SK-N-SH treated with all-trans-retinoic acid at 6 μM for 48 hours (cell line): Measurements from ENCODE around the gene CLN6.

Experiments used
- ATAC-seq: fragments of 200-7000 bp; cut with Tn5 transposase; 3 replicates; pipeline ENCODE4 v1.9.1; 2020; ENCODE audit warnings: mild to moderate bottlenecking, moderate library complexity
- ARNTL ChIP-seq: fragments of 450-650 bp; formaldehyde crosslinking; IDR thresholded peaks from 2 replicates; pipeline ENCODE4 v1.5.0; 2020; ENCODE audit warnings: low read depth, mild to moderate bottlenecking, moderate library complexity, borderline replicate concordance
- BACH2 ChIP-seq: fragments of 250-450 bp; sonication (Bioruptor Pico); IDR thresholded peaks from 2 replicates; pipeline ENCODE4 v1.9.0; 2021; ENCODE audit warnings: mild to moderate bottlenecking, borderline replicate concordance
- CSDC2 ChIP-seq: fragments of 250-450 bp; sonication (Bioruptor Pico); IDR thresholded peaks from 2 replicates; pipeline ENCODE4 v1.5.0; 2020; ENCODE audit warnings: mild to moderate bottlenecking, moderate library complexity
- ESRRG ChIP-seq: fragments of 250-450 bp; sonication (Bioruptor Pico); IDR thresholded peaks from 2 replicates; pipeline ENCODE4 v1.6.1; 2021; ENCODE audit warnings: mild to moderate bottlenecking
- GLIS3 ChIP-seq: fragments of 250-450 bp; sonication (Bioruptor Pico); IDR thresholded peaks from 2 replicates; pipeline ENCODE4 v1.5.0; 2020; ENCODE audit warnings: mild to moderate bottlenecking, moderate library complexity
- ISL1 ChIP-seq: fragments of 250-450 bp; sonication (Bioruptor Pico); IDR thresholded peaks from 2 replicates; pipeline ENCODE4 v2.1.2; 2022; ENCODE audit warnings: mild to moderate bottlenecking, moderate library complexity
- SNAI2 ChIP-seq: fragments of 250-450 bp; sonication (Bioruptor Pico); IDR thresholded peaks from 2 replicates; pipeline ENCODE4 v1.5.0; 2020; ENCODE audit warnings: mild to moderate bottlenecking, moderate library complexity
- TCF4 ChIP-seq: fragments of 250-450 bp; sonication (Bioruptor Pico); IDR thresholded peaks from 2 replicates; pipeline ENCODE4 v1.8.0; 2021; ENCODE audit warnings: mild to moderate bottlenecking, moderate library complexity, borderline replicate concordance
- TOX ChIP-seq: fragments of 250-450 bp; sonication (Bioruptor Pico); IDR thresholded peaks from 2 replicates; pipeline ENCODE4 v1.8.0; 2021; ENCODE audit warnings: mild to moderate bottlenecking, moderate library complexity, borderline replicate concordance
- ZC3H10 ChIP-seq: fragments of 250-450 bp; sonication (Bioruptor Pico); IDR thresholded peaks from 2 replicates; pipeline ENCODE4 v1.5.1; 2021; ENCODE audit warnings: mild to moderate bottlenecking, moderate library complexity
- ZFP3 ChIP-seq: fragments of 250-450 bp; sonication (Bioruptor Pico); IDR thresholded peaks from 2 replicates; pipeline ENCODE4 v1.5.0; 2020; ENCODE audit warnings: mild to moderate bottlenecking, moderate library complexity
- ZFP30 ChIP-seq: fragments of 450-650 bp; formaldehyde crosslinking; IDR thresholded peaks from 2 replicates; pipeline ENCODE4 v1.5.0; 2022; ENCODE audit warnings: mild to moderate bottlenecking, moderate library complexity
- ZNF565 ChIP-seq: fragments of 450-650 bp; formaldehyde crosslinking; conservative IDR thresholded peaks from 2 replicates; pipeline ENCODE4 v1.5.0; 2020; ENCODE audit warnings: low read depth, mild to moderate bottlenecking, moderate library complexity
- ZNF70 ChIP-seq: fragments of 450-650 bp; formaldehyde crosslinking; IDR thresholded peaks from 2 replicates; pipeline ENCODE4 v1.5.0; 2020; ENCODE audit warnings: mild to moderate bottlenecking, moderate library complexity
- ZNF8 ChIP-seq: fragments of 450-650 bp; formaldehyde crosslinking; IDR thresholded peaks from 2 replicates; pipeline ENCODE4 v1.5.0; 2020; ENCODE audit warnings: mild to moderate bottlenecking, moderate library complexity
- TF ChIP-seq, protein P1 (sequence below): fragments of 250-450 bp; sonication (Bioruptor Pico); IDR thresholded peaks from 2 replicates; pipeline ENCODE4 v1.8.0; 2020; ENCODE audit warnings: mild to moderate bottlenecking, moderate library complexity, borderline replicate concordance
- TF ChIP-seq, protein P2 (sequence below): fragments of 250-450 bp; sonication (Bioruptor Pico); IDR thresholded peaks from 2 replicates; pipeline ENCODE4 v1.5.1; 2021; ENCODE audit warnings: mild to moderate bottlenecking, moderate library complexity
- TF ChIP-seq, protein P3 (sequence below): fragments of 250-450 bp; sonication (Bioruptor Pico); IDR thresholded peaks from 2 replicates; pipeline ENCODE4 v1.5.1; 2020; ENCODE audit warnings: low read depth, mild to moderate bottlenecking, moderate library complexity
- TF ChIP-seq, protein P4 (sequence below): fragments of 250-450 bp; sonication (Bioruptor Pico); IDR thresholded peaks from 2 replicates; pipeline ENCODE4 v1.8.0; 2021; ENCODE audit warnings: low read depth, mild to moderate bottlenecking, moderate library complexity, borderline replicate concordance

The CLN6 gene

DNA sequence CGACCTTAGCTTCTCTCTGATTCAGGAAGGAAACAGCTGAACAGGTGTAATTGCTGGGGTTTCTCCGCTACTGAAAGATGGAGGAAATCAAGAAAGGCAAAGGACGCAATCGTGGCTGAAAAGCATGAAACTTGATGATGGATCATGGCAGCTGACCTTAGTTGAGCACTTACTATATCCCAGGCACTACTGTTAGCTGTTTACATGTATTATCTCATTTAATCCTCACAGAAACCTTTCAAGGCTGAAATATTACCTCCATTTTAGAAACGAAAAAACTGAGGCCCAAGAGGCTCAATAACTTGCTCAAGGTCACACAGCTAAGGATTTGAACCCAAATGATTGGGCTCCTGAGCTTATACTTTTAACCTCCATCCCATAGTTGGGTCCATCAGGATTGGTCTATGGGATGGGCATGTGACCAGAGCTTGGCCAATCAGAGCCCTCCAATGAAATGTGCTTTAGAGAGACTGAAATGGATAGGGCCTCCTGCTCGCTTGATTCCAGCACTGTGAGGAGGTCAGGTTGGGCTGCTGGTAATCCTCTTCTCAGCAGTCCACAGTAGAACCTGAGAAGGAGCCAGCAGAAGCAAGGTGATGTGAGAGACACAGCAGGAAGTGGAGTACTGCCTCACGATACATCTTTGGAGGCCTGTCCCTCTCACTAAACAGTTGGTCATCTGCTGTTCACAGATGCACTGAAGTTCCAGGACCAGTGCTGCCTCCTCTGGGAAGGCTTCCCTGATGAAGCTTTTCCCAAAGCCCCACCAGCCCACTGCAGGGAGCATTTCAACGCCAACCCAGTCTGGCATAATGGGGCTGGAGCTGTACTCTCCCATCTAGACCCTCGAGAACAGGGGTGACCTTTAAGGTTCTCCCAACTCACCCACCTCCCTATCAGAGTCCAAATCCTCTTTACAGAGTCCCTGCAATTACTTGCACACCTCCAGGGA is 10.4 kb downstream of the CLN6 start:
- TF ChIP-seq ZNF565 (CRISPR knock-in tag) (no peak), ZFP3 (CRISPR knock-in tag) (no peak), ZFP30 (no peak), ZNF8 (CRISPR knock-in tag) (no peak), SNAI2 (no peak), ISL1 (CRISPR knock-in tag) (no peak), GLIS3 (CRISPR knock-in tag) (no peak), ZNF70 (CRISPR knock-in tag) (no peak), CSDC2 (CRISPR knock-in tag) (no peak), ARNTL (CRISPR knock-in tag) (no peak), BACH2 (no peak), TOX (CRISPR knock-in tag) (no peak), TCF4 (CRISPR knock-in tag) (no peak)
- TF ChIP-seq, protein P1, sequence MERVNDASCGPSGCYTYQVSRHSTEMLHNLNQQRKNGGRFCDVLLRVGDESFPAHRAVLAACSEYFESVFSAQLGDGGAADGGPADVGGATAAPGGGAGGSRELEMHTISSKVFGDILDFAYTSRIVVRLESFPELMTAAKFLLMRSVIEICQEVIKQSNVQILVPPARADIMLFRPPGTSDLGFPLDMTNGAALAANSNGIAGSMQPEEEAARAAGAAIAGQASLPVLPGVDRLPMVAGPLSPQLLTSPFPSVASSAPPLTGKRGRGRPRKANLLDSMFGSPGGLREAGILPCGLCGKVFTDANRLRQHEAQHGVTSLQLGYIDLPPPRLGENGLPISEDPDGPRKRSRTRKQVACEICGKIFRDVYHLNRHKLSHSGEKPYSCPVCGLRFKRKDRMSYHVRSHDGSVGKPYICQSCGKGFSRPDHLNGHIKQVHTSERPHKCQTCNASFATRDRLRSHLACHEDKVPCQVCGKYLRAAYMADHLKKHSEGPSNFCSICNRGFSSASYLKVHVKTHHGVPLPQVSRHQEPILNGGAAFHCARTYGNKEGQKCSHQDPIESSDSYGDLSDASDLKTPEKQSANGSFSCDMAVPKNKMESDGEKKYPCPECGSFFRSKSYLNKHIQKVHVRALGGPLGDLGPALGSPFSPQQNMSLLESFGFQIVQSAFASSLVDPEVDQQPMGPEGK, result no peak
- TF ChIP-seq, protein P2, sequence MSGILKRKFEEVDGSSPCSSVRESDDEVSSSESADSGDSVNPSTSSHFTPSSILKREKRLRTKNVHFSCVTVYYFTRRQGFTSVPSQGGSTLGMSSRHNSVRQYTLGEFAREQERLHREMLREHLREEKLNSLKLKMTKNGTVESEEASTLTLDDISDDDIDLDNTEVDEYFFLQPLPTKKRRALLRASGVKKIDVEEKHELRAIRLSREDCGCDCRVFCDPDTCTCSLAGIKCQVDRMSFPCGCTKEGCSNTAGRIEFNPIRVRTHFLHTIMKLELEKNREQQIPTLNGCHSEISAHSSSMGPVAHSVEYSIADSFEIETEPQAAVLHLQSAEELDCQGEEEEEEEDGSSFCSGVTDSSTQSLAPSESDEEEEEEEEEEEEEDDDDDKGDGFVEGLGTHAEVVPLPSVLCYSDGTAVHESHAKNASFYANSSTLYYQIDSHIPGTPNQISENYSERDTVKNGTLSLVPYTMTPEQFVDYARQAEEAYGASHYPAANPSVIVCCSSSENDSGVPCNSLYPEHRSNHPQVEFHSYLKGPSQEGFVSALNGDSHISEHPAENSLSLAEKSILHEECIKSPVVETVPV (CRISPR knock-in tag), result no peak
- TF ChIP-seq, protein P3, sequence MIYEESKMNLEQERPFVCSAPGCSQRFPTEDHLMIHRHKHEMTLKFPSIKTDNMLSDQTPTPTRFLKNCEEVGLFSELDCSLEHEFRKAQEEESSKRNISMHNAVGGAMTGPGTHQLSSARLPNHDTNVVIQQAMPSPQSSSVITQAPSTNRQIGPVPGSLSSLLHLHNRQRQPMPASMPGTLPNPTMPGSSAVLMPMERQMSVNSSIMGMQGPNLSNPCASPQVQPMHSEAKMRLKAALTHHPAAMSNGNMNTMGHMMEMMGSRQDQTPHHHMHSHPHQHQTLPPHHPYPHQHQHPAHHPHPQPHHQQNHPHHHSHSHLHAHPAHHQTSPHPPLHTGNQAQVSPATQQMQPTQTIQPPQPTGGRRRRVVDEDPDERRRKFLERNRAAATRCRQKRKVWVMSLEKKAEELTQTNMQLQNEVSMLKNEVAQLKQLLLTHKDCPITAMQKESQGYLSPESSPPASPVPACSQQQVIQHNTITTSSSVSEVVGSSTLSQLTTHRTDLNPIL (CRISPR knock-in tag), result no peak
- TF ChIP-seq, protein P4, sequence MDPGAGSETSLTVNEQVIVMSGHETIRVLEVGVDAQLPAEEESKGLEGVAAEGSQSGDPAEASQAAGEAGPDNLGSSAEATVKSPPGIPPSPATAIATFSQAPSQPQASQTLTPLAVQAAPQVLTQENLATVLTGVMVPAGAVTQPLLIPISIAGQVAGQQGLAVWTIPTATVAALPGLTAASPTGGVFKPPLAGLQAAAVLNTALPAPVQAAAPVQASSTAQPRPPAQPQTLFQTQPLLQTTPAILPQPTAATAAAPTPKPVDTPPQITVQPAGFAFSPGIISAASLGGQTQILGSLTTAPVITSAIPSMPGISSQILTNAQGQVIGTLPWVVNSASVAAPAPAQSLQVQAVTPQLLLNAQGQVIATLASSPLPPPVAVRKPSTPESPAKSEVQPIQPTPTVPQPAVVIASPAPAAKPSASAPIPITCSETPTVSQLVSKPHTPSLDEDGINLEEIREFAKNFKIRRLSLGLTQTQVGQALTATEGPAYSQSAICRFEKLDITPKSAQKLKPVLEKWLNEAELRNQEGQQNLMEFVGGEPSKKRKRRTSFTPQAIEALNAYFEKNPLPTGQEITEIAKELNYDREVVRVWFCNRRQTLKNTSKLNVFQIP (CRISPR knock-in tag), result no peak
- no peak for ATAC-seq

DNA sequence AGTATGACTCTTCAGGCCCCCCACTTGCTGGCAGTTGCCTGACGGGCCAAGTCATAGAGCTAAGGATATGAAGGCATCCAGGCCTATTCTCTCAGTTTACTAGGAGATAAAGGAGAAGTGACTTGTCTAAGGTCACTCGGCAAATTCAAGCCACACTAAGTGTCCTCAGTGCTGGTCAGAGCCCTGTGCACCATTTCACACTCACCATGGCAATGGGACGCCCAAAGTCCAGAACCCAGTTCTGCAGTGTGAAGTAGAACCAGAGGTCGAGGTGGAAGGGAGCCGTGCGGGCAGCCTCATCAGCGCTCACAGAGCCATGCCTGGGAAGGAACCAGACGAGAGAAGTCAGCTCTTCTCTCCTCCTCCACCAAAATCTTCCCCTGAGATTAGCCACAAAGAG is 11.2 kb downstream of the CLN6 start:
- TF ChIP-seq ZC3H10 (CRISPR knock-in tag) (no peak), ZFP3 (CRISPR knock-in tag) (no peak), ESRRG (CRISPR knock-in tag) (no peak), CSDC2 (CRISPR knock-in tag) (no peak), TCF4 (CRISPR knock-in tag) (no peak), SNAI2 (no peak)
- TF ChIP-seq, protein P3 (CRISPR knock-in tag), result no peak
- TF ChIP-seq, protein P2 (CRISPR knock-in tag), result no peak
- TF ChIP-seq, protein P1, result no peak
- ATAC-seq, result no peak
